GM18861 (cell line): ENCODE results near the gene TOX4.
A peak's percentile ranks its signal among the peaks of the same experiment; 100 is the strongest.

Experiments
- ATAC-seq: cut with Tn5 transposase; IDR thresholded peaks from one replicate; pipeline ENCODE4 v1.9.1; 2021; ENCODE audit not compliant: unreplicated experiment

Gene TOX4

DNA sequence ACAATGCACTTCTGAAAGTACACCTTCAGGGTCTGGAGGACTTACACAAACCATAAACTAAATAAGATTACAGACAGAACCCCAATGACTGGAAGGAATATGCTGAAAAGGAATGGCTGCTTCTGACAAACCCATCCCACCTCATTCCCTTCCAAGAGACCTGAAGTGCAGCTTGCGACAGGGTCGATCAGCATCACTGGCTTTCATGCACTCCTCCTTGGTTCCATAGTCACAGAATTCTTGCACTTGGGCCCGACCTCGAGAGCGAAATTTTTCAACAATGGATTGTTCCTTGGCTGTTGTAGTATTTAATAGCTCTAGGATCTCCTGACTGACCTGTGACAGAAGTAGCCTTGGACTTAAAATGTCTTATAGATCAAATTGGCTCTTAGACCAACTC, 24.6 kb downstream of the TOX4 start:
- ATAC-seq = no peak

DNA sequence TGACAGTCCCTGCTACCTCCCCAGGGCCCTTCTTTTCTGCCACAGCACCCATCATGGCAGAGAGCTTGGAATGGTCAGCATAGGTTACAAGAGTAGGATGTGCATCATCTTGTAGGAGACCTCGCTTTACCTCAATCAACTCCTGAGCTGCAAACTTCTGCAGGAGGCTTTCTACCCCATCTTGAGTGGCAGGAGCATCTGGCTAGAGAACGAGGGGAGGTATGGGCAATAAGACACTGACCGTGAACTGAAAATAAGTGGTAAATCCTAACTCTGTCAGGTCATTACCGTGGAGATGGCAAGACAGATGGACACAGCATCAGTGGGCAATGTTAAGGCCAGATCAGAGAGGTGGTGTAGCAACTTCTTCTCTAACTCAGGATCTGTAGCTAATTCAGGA, 26.4 kb downstream of the TOX4 start:
- no peak for ATAC-seq

DNA sequence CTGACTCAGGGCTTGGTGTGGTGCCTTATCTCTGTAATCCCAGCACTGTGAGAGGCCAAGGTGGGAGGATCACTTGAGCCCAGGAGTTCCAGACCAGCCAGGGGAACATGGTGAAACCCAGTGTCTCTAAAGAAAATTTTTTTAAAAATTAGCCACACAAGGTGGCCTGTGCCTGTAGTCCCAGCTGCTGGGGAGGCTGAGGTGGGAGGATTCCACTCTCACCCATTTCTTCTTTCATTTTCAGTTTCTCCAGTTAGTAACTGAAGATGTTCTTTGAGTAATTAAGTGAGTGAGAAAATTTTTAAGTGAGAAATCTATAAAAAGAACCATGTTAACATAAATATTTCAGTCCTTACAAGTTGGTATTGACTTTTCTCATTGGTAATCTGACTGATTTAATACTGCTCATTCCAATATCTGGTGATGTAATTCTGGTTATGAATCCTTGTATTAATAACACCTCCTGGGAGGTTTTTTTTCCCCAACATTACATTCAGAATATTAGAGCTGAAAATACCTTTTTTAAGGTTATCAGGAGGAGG, 28.1 kb downstream of the TOX4 start:
- peak; percentile 83 for ATAC-seq

DNA sequence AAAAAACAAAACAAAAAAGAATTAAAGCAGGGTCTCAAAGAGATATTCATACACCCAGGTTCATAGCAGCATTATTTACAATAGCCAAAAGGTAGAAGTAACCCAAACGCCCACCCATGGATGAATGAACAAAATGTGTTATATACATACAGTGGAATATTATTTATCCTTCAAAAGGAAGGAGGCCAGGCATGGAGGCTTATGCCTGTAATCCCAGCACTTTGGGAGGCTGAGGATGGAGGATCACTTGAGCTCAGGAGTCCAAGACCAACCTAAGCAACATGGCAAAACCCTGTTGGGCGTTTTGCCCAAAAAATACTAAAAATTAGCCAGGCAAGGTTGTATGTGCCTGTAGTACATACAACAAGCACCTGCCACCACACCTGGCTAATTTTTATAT, 29.6 kb downstream of the TOX4 start:
- ATAC-seq = no peak

DNA sequence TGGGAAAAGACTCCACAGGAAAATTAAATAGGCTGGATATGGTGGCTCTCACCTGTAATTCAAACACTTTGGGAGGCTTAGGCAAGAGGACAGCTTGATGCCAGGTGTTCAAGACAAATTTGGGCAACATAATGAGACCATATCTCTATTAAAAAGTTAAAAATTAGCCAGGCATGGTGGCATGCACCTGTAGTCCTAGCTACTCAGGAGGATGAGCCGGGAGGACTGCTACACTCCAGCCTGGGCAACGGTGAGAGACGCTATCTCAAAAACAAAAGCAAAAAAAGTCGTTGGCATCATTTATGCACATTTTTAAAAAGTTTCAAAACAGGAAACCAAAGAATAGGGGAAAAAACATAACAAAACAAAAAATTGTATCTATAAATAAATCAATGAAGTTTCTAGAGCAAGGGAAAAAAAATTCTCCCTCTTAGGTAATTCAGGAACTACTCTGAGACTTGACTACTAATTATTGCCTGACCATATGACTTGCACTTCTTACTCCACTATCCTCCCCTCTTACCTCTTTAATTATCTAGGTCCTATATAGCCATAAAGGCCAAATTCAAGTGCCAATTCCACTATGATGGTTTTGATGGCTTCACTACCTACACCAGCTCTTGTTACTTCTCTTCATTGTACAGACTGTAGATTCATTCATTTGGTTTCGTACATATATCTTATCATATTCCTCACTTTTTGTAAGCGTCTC, 32.6 kb downstream of the TOX4 start:
- no peak for ATAC-seq

DNA sequence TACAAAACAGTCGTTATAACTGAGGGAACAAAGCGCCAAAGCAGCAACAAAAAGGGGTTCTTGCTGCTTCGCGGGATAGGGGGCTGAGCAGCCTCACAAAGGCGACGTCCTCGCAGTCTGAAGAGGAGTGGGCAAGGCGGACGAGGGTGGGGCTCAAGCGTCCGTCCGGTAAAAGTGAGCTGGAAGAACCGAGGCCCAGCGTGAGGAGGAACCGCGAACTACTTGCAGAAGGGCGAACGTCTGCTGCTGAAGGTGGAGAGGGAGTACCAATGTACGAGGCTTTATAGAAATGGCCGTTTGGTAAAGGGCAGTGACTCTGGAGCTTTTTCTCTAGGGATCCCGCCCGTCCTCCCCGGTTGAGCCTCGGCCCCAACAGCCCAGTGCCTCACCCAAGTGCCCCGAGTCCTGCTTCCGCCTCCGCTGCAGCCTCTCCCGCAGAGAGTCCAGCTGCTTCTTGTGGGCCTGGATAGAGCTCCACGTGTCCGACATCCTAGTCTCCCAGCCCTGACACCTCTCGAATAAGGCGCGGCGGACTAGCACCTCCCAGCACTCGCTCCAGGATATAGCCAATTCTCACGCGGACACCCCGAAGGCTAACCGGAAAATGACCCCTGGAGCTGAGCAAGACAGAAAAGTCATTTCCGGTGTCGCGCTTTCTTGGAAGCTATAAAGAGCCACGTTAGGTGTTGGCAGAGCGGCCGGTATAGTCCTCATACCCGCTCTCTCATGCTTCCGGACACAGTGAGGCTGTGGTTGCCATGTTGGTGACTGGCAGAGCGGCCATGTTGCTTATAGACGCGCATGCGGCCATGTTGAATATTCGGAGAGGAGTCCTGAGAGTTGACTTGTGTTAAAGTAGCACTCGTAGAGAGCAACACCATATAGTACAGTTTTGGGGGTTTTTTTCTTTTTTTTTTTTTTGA, 34.0 kb downstream of the TOX4 start, which contains the start of gene METTL3:
METTL3 (minus strand) TSS at position 606 of the 923 bp plus-strand sequence; CDS start at position 489, 117 bp downstream.
- peak; percentile 97 for ATAC-seq

DNA sequence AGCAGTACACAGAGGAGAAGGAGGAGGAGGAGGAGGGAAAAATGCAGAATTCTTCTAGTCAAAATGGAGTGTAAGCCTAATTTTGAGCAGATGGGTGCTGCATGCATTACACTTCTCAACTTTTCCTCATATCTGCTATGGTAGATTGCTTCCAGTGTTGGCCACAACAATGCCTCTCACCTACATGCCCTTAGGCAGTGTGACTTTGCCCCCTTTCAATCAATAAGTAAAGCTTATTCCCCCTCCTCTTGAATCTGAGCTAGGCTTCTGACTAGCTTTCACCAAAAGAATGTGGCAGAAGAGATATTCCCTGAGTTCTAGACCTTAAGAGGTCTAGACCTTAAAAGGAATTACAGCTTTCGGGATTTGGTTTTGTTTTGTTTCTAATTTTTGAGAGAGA, 37.3 kb downstream of the TOX4 start:
- no peak for ATAC-seq

DNA sequence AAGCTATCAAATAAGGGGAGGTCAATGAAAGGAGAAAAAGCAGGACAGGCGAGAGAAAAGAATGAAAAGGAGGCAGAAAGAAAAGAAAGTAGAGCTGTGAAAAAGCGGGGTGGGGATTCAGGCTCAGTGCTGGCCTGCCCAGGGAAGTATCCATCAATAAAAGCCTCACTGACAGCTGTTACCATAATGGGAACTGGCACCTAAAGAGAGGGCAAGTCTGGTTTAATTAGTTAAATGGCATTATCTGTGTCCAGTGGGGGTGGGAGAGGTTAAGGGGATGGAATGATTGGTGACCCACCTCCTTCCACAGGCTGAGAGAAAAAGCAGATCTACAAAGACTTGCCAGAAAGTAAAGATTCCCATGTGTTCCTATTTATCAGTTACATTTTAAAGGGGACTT, 41.7 kb downstream of the TOX4 start:
- ATAC-seq = no peak

DNA sequence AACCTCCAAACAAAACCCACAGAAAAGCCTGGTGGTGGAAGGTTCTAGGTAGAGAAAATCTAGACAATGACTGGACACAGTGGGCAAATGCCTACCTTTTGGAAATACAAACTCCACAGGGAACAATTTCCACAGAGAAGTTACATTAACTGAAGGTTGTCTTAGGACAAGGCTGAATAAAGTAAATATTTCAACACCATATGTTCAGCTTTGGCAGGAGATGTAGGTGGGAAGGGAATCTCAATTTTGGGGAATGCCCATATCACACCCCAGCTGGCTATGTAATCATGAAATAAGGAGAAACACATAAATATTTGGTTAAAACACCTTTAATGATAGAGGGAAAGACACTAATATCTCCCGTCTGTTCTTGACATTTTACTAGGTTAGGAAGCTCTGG, 43.8 kb downstream of the TOX4 start:
- ATAC-seq = no peak

DNA sequence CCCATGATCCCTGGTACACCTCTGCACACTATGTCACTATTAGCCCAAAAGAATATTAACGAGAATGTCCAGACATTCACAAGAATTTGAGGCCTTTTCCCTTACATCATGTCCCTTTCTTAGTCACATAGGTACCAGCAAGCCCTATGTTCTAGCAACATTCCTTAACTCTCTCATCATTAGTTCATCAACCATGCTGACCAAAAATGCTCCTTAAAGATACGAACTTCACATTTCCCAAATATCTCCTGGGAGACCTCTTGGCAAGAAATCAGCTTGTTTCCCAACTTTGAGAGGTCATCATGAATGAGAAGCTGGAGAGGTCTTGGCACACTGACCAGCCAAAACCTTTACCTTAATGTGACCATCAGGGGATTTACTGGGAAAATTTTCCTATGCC, 44.5 kb downstream of the TOX4 start:
- no peak for ATAC-seq

DNA sequence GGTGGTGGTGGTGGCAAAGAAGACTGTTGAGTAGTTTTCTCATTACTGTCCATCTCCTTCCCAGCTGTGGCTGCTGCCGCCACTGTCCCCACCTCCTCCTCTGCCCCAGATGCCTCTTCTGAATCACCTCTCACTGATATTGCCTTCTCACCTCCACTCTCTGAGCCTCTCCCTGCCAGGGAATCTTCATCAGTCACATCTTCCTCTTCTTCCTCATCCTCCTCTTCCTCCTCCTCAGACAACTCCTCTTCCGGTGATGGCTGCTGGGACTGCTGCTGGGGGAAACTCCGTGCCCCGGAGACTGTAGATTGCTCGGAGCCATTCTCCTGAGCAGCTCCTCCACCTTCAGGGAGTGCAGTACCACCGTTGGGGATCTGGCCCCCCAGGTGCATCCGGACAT, 46.2 kb downstream of the TOX4 start:
- no peak for ATAC-seq

DNA sequence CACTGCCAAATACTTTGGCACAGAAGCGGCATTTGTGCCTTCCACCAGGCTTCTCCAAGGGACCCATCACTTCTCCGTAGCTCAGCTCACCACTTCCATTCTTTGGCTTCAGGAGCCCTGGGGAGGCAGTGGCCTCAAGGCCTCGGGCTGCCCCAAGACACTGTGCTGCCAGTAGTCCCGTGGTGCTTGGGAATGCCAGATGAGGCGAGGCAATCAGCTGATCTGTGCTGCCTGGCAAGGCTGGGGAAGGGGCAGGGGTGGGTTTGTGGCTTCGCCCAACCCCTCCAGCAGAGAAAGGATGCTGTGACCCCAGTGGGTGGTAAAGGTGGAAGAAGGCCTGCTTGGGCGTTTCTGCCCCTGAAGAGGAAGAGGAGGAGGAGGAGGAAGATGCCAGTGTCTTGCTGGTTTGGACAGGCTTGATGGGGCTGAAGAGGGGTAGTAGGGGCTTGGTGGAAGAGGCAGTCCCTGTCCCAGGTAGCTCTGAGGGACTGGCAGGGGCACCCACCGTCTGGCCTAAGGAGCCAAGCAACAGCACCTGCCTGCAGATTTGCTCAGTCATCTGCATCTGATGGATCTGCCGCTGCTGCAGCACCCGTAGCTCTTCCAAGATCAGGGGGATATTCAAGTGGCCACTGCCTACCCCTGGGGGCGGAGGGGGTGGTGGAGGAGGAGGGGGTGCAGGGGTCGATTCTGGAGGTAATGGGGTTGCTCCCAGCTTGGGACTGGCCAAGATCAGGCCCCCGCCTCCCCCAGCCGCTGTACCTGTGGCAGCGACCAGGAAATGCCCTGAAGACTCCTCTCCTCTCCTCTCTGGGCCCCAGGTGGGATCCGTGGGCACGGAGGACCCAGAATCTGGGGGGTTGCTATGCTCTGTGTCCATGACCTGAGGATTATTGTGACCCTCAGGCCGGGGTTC, 47.8 kb downstream of the TOX4 start:
- ATAC-seq = no peak

DNA sequence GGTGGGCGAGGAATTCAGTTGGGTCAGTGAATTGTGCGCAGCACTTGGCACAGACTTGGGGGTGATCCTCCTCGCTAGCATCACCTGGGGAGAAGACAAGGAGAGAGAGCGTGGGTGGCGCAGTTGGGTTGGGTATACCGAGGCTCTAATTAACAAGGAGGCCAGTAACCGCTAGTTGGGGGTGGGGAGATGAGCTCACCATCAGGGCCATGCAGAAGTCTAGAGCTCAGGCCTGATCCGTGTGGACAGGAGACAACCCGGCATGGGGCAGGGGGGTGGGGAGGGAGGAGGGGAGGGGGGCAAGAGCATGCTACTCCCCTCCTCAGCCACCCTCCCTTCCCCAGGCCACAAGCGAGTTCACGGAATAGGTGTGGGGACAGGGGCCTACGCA, 48.6 kb downstream of the TOX4 start:
- ATAC-seq = no peak

DNA sequence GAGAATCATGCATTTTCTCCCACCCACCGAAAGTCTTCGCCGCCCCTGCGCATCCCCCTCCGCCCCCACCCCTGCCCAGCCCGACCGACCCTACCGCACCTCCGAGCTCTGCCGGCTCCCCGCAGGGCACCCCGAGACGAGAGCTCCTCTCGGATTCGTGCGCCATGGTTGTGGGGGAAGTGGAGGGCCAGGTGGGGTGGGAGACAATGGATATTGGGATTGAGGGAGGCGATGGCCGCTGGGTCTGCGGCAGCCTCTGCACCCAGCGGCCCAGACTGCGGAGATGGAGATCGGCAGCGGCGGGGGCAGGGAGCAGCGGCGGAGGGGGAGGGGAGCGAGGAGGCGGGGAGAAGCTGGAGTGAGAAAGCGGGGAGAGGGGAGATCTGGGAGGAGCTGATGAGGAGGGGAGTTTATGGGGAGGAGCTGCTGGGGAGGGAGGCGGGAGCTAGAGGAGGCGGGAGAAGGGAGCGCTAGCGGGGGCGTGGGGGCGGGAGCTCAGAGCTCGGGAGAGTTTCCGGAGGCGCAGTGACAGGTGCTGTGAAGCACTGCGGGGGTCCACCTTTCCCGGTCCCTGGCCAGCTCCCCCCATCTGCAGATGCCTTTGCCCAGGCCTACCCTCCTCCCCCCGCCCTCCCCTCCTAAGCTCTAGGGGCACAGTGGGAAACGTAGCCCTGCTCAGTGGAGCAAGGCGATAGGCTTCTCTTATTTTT, 49.1 kb downstream of the TOX4 start, which contains the start of gene SALL2:
SALL2 (minus strand) TSS at position 385 of the 710 bp plus-strand sequence; CDS start at position 166, 219 bp downstream.
- no peak for ATAC-seq

DNA sequence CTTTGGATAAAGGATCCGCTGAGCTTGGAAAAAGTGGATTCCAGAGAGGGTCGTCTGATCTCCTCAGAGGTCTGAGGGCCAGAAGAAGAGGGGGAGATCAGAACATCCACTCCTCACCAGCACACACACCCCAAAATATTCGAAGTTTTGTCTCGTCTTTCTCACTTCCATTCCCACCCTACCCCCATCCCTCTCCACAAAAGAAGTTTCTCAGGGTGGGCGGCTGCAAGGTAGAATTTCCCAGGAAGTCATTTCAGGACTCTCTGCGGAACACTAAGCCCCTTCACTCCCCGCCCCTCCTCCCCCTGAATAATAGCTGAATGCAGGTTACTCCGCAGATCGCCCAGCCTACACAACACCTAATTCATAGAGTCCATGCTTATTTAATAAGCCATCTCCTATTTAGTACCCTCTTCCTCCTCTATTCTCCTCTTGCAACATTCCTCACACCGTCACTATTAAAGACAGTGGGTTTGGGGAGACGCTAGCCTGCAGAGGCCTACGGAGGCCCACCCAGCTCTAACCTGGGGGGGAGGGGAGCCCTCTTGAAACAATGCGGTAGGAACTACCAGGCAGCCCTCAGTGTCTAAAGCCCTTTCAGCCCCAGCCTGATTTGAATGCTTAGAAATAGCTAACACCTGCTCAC, 49.8 kb downstream of the TOX4 start:
- no peak for ATAC-seq

DNA sequence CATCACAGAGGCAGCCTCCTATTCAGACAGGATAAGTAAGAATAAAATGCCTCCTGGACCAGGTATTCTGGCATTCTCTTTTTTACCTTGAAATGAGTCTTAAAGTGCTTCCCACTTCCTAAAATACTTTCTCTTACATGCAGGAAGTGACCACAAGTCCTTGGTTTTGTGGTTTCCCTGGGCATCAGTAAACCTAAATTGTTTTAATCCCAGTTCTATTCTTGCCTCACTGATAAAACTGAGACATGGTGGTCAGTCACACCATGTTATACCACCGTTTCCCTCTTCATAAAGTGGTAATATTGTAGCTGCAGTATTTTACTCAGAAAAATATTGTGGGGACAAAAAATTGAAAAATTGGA, 50.3 kb downstream of the TOX4 start:
- ATAC-seq = no peak

DNA sequence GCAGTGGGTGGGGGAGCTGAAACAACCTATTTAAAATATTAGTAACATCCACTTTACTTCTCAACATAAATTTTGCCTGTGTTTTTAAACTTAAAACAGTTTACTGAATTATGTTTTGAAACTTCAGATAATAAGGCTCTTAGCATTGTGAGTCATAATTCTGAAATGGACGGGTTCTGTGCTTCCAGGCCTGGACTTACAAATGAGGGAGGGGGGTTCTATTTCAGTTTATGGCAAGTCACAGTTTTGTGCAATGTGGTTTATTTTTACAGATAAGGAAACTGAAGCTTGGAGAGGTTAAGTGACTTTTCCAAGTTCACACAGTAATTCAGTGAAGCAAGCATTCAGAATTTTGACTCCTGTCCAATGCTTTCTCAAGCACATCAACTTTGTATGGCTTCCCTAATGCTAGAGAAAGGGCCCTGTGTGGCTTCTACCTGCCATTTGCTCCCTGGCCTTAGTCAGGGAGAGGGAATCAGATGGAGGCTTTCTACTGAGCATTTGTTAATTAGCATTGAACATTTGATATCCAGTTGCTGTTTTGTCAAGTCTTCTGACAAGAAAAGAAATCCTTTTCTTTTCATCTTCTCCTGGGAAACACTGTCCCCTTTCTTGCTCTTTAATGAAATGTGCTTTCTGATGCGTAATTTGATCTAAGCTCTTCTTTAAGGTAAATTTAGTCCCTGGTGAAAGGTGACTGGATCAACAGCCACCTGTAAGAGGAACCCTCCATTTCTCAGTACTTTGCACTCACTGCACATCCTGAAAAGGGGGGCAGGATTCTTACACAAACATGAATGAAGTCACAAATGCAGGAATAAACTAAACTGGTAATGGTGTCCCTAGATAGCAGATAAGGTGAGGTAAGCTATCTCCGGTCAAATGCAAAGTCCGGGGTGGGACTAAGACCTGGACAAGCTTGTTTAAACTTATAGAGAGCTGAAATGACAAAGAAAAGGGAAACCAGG, 51.7 kb downstream of the TOX4 start:
- ATAC-seq = no peak

DNA sequence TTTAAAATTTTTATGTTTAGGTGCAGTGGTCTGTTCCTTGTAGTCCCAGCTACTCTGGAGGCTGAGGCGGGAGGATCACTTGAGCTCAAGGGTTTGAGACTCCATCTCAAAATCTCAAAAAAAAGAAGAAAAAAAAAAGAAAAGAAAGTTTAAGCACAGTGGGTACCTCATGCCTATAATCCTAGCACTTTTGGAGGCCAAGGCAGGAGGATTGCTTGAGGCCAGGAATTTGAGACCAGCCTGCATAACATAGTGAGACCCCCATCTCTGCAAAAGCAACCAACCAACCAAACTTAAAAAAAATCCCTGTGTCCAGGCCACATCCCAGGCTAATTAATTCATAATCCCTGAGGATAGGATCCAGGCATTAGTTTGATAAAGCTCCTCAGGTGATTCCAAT, 52.5 kb downstream of the TOX4 start:
- no peak for ATAC-seq

DNA sequence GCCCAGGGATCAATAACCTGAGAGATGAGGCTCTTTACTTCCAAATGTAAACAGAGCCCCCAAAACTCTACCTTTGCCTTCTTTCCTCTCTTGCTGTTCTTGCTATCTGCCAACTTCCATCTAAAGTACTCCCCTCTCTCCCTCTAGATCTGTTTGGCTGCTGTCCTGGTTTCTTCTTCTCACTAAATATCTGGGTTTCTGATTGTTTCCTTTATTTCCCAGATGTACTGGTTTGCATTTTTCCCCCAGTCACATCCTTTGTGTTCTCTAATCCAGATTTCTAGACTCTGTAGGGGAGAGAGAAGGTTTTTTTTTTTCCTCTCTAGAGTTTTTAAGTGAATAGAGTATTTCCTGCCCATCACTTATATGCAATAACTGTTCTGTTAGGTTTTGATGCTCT, 56.3 kb downstream of the TOX4 start:
- no peak for ATAC-seq
